Measurements from ENCODE around the gene ABCC5.

Gene ABCC5

GRCh38 chr3:183933160-183933559 is 84.5 kb downstream of the ABCC5 start:
- DNase-seq (ENCODE audit: low spot score) = no peak
- TF ChIP-seq CTCF (IDR thresholded peaks at IDR 0.05; ENCODE audit: borderline replicate concordance, control extremely low read depth, extremely low read depth, insufficient read depth, missing control alignments) = no peak
- in situ Hi-C loops (cut with MboI; ENCODE audit: low sequenced_read_pairs, unreplicated experiment) = no loop called here

- TF ChIP-seq CTCF (IDR thresholded peaks at IDR 0.05; ENCODE audit: borderline replicate concordance, control extremely low read depth, extremely low read depth, insufficient read depth, missing control alignments) = no peak
- DNase-seq (ENCODE audit: low spot score) = no peak
- in situ Hi-C loops (cut with MboI; ENCODE audit: low sequenced_read_pairs, unreplicated experiment) = no loop called here
These were observed 85.8 kb downstream of the ABCC5 start for GRCh38 chr3:183931881-183932280.

- no peak for TF ChIP-seq CTCF (IDR thresholded peaks at IDR 0.05; ENCODE audit: borderline replicate concordance, control extremely low read depth, extremely low read depth, insufficient read depth, missing control alignments)
- no peak for DNase-seq (ENCODE audit: low spot score)
- in situ Hi-C loops (cut with MboI; ENCODE audit: low sequenced_read_pairs, unreplicated experiment) = no loop called here
These were observed 87.6 kb downstream of the ABCC5 start for GRCh38 chr3:183930086-183930485.

- in situ Hi-C loops (cut with MboI; ENCODE audit: low sequenced_read_pairs, unreplicated experiment) = no loop called here
- DNase-seq (ENCODE audit: low spot score) = no peak
- TF ChIP-seq CTCF (IDR thresholded peaks at IDR 0.05; ENCODE audit: borderline replicate concordance, control extremely low read depth, extremely low read depth, insufficient read depth, missing control alignments) = no peak
These were observed 90.6 kb downstream of the ABCC5 start for GRCh38 chr3:183927059-183927458.

GRCh38 chr3:183924956-183925355 is 92.7 kb downstream of the ABCC5 start:
- TF ChIP-seq CTCF (IDR thresholded peaks at IDR 0.05; ENCODE audit: borderline replicate concordance, control extremely low read depth, extremely low read depth, insufficient read depth, missing control alignments) = no peak
- no peak for DNase-seq (ENCODE audit: low spot score)
- in situ Hi-C loops (cut with MboI; ENCODE audit: low sequenced_read_pairs, unreplicated experiment) = no loop called here

- in situ Hi-C loops (cut with MboI; ENCODE audit: low sequenced_read_pairs, unreplicated experiment) = no loop called here
These were observed 93.1 kb downstream of the ABCC5 start for GRCh38 chr3:183924543-183924942.

More at GRCh38 chr3:183924543-183924942, 93.1 kb downstream of the ABCC5 start:
- TF ChIP-seq CTCF (IDR thresholded peaks at IDR 0.05; ENCODE audit: borderline replicate concordance, control extremely low read depth, extremely low read depth, insufficient read depth, missing control alignments) = no peak
- no peak for DNase-seq (ENCODE audit: low spot score)

All from GM13976 (cell line).